ENCODE measurements around the gene TACC2.

Gene TACC2

GRCh38 chr10:122163174-122164022 lies 174.4 kb downstream of the TACC2 start:
- DNase-seq (ENCODE audit: extremely low read depth in 1 of 2, low read depth in 1 of 2) = no peak

GRCh38 chr10:122164023-122164601 lies 175.1 kb downstream of the TACC2 start:
- DNase-seq (ENCODE audit: extremely low read depth in 1 of 2, low read depth in 1 of 2) = no peak

GRCh38 chr10:122164815-122165483 lies 176.0 kb downstream of the TACC2 start:
- DNase-seq (ENCODE audit: extremely low read depth in 1 of 2, low read depth in 1 of 2) = no peak

GRCh38 chr10:122165484-122166276 lies 176.7 kb downstream of the TACC2 start:
- no peak for DNase-seq (ENCODE audit: extremely low read depth in 1 of 2, low read depth in 1 of 2)

- no peak for DNase-seq (ENCODE audit: extremely low read depth in 1 of 2, low read depth in 1 of 2)
Measured at GRCh38 chr10:122168101-122168500, 179.1 kb downstream of the TACC2 start.

GRCh38 chr10:122168598-122169394 lies 179.8 kb downstream of the TACC2 start:
- no peak for DNase-seq (ENCODE audit: extremely low read depth in 1 of 2, low read depth in 1 of 2)

- DNase-seq (ENCODE audit: extremely low read depth in 1 of 2, low read depth in 1 of 2) = no peak
Measured at GRCh38 chr10:122170802-122171201, 181.8 kb downstream of the TACC2 start.

GRCh38 chr10:122171302-122172075 lies 182.5 kb downstream of the TACC2 start:
- DNase-seq (ENCODE audit: extremely low read depth in 1 of 2, low read depth in 1 of 2) = no peak

GRCh38 chr10:122172361-122173008 lies 183.5 kb downstream of the TACC2 start:
- no peak for DNase-seq (ENCODE audit: extremely low read depth in 1 of 2, low read depth in 1 of 2)

GRCh38 chr10:122173337-122173736 lies 184.4 kb downstream of the TACC2 start:
- DNase-seq (ENCODE audit: extremely low read depth in 1 of 2, low read depth in 1 of 2) = no peak

- no peak for DNase-seq (ENCODE audit: extremely low read depth in 1 of 2, low read depth in 1 of 2)
Measured at GRCh38 chr10:122173766-122174435, 184.9 kb downstream of the TACC2 start.

- DNase-seq (ENCODE audit: extremely low read depth in 1 of 2, low read depth in 1 of 2) = no peak
Measured at GRCh38 chr10:122176232-122177213, 187.6 kb downstream of the TACC2 start.

- DNase-seq (ENCODE audit: extremely low read depth in 1 of 2, low read depth in 1 of 2) = no peak
Measured at GRCh38 chr10:122178655-122179054, 189.7 kb downstream of the TACC2 start.

GRCh38 chr10:122181041-122181732 lies 192.2 kb downstream of the TACC2 start:
- DNase-seq (ENCODE audit: extremely low read depth in 1 of 2, low read depth in 1 of 2) = no peak

GRCh38 chr10:122181876-122182275 lies 192.9 kb downstream of the TACC2 start:
- DNase-seq (ENCODE audit: extremely low read depth in 1 of 2, low read depth in 1 of 2) = no peak

GRCh38 chr10:122182308-122182707 lies 193.3 kb downstream of the TACC2 start:
- DNase-seq (ENCODE audit: extremely low read depth in 1 of 2, low read depth in 1 of 2) = no peak

- no peak for DNase-seq (ENCODE audit: extremely low read depth in 1 of 2, low read depth in 1 of 2)
Measured at GRCh38 chr10:122184254-122184653, 195.3 kb downstream of the TACC2 start.
